ENCODE measurements around the gene EID2B.

DNA sequence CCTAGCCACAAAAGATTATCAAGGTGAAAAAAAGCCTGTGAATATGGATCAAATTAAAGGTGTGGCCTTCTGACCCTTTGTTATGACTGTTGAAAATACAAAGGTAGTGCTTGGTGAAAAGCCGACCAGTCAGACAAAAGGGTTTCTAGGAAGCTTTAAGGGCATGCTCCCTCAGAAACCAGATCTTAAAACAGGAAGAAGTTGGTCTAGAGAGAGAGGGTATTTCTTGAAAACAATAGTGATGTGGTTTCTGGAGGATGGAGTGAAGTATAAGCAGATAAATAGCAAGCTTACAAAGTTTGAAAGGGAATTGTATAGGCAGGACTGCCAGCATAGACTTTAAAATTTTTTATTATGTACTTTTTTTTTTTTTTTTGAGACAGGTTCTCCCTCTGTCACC is 12.3 kb upstream of the EID2B start:
- no peak for TF ChIP-seq EZH2phosphoT487 (IDR thresholded peaks at IDR 0.05; ENCODE audit: low read depth)
- TF ChIP-seq, protein P1, sequence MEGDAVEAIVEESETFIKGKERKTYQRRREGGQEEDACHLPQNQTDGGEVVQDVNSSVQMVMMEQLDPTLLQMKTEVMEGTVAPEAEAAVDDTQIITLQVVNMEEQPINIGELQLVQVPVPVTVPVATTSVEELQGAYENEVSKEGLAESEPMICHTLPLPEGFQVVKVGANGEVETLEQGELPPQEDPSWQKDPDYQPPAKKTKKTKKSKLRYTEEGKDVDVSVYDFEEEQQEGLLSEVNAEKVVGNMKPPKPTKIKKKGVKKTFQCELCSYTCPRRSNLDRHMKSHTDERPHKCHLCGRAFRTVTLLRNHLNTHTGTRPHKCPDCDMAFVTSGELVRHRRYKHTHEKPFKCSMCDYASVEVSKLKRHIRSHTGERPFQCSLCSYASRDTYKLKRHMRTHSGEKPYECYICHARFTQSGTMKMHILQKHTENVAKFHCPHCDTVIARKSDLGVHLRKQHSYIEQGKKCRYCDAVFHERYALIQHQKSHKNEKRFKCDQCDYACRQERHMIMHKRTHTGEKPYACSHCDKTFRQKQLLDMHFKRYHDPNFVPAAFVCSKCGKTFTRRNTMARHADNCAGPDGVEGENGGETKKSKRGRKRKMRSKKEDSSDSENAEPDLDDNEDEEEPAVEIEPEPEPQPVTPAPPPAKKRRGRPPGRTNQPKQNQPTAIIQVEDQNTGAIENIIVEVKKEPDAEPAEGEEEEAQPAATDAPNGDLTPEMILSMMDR (IDR thresholded peaks at IDR 0.05; ENCODE audit: low read depth, low read length), result no peak

Measured in OCI-LY3 (cell line).